CD4-positive, alpha-beta T cell (primary cell): ENCODE measurements around the gene VSNL1. TPM values are rescaled to one million over a fixed set of nuclear protein-coding genes. Genes with fewer than 3 reads are reported as not detected.

Experiments used
- ATAC-seq: fragments of 200-7000 bp; cut with Tn5 transposase; one replicate; pipeline ENCODE4 v1.10.0; 2022; ENCODE audit warnings: mild to moderate bottlenecking; ENCODE audit not compliant: poor library complexity
- CTCF ChIA-PET: fragments of 350-600 bp; sonication (Branson Sonifier 250); formaldehyde crosslinking; loops from one replicate; lab custom pipeline; 2021; ENCODE audit warnings: antibody characterized with exemption, inconsistent platforms; lab: Charles Lee
- POLR2A ChIA-PET: fragments of 350-600 bp; sonication (Branson Sonifier 250); formaldehyde crosslinking; loops from one replicate; lab custom pipeline; 2021; ENCODE audit warnings: antibody characterized with exemption, inconsistent platforms; lab: Charles Lee
- DNase-seq, 14 experiments: peaks; one replicate each; pipeline ENCODE4 v3.0.0-alpha.2; 2013 to 2020; ENCODE audit warnings: mixed read lengths in 2 of 14
- H3K27ac ChIP-seq, 2 donors: one replicate each; pipeline versions ENCODE4 v1.5.1 to v1.7.0; 2013; ENCODE audit warnings: low read length in 2 of 2, low read depth in 1 of 2, mild to moderate bottlenecking in 1 of 2
- H3K27me3 ChIP-seq, 2 experiments: 1 replicate in 1 of 2; 2 replicates in 1 of 2; pipeline versions ENCODE4 v1.6.1 to v1.7.0; 2013; ENCODE audit warnings: low read length in 2 of 2, control low read depth in 1 of 2, mild to moderate bottlenecking in 1 of 2, moderate library complexity in 1 of 2; ENCODE audit not compliant: insufficient read depth in 2 of 2, control insufficient read depth in 1 of 2
- H3K36me3 ChIP-seq: one replicate; pipeline ENCODE4 v1.6.1; 2013; ENCODE audit warnings: low read length, control low read depth; ENCODE audit not compliant: insufficient read depth
- H3K4me1 ChIP-seq: one replicate; pipeline ENCODE4 v1.6.1; 2013; ENCODE audit warnings: low read length, control low read depth; ENCODE audit not compliant: insufficient read depth
- H3K4me3 ChIP-seq: one replicate; pipeline ENCODE4 v1.5.1; 2013; ENCODE audit warnings: mild to moderate bottlenecking, low read length, moderate library complexity
- H3K9me3 ChIP-seq, 2 experiments: 1 replicate in 1 of 2; 2 replicates in 1 of 2; pipeline versions ENCODE4 v1.6.1 to v1.7.0; 2013; ENCODE audit warnings: low read length in 2 of 2, mild to moderate bottlenecking in 2 of 2, control low read depth in 1 of 2, moderate library complexity in 1 of 2; ENCODE audit not compliant: control insufficient read depth in 1 of 2, insufficient read depth in 1 of 2
- H3K27ac Mint-ChIP-seq: one replicate; pipeline ENCODE4 v1.8.0; 2020; ENCODE audit warnings: mixed read lengths
- H3K27me3 Mint-ChIP-seq: one replicate; pipeline ENCODE4 v1.8.0; 2021; ENCODE audit warnings: mixed read lengths
- H3K36me3 Mint-ChIP-seq: one replicate; pipeline ENCODE4 v1.8.0; 2021; ENCODE audit warnings: low read depth, mixed read lengths
- H3K4me1 Mint-ChIP-seq: one replicate; pipeline ENCODE4 v1.8.0; 2021; ENCODE audit warnings: low read depth, mixed read lengths
- H3K4me3 Mint-ChIP-seq: one replicate; pipeline ENCODE4 v1.8.0; 2020; ENCODE audit warnings: mild to moderate bottlenecking, mixed read lengths
- H3K9me3 Mint-ChIP-seq: one replicate; pipeline ENCODE4 v1.8.0; 2020; ENCODE audit warnings: mixed read lengths
- intact Hi-C, 2 experiments: fragments of 100-400 bp; cut with DNase I in 1 of 2; cut with micrococcal nuclease in 1 of 2; formaldehyde crosslinking; loops; one replicate each; pipeline versions ENCODE4 v1.15.1 to v1.9.0; 2023 to 2025; cut with DNase I, micrococcal nuclease
- total RNA-seq, 174 experiments: library from RNA in 2 of 174; stranded (reverse) in 2 of 174; gene quantifications; one replicate each; pipeline ENCODE4 v1.2.3 and lab custom pipeline; 2021 to 2026
- TF ChIP-seq, protein P1 (sequence below): fragments of 200-600 bp; IDR thresholded peaks from one replicate; pipeline ENCODE4 v1.8.0; 2022; ENCODE audit warnings: antibody characterized with exemption, mild to moderate bottlenecking

Gene VSNL1
- total RNA-seq, 2 experiments from 2014 or later = not detected

DNA sequence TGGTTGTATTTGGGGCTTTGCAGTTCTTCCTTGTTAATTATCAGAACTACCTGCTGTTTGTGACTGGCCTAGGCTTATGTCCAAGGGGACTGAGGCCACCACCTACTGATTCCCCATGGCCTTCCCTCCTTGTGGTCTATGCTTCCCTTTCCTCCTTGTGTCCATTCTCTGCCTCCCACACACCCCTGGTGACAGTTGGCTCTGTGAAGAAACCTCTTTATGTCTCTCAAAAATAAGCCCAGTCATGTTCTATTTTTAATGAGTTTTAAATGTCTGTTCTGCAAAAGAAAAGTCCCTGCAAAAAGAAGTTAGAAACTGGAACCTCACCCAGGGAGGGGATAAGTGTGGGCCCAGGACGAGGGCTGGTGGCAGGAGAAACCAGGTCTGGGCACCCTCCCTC lies 108.1 kb downstream of the VSNL1 start:
- no peak overlapping the region for H3K4me3 ChIP-seq
- Mint-ChIP-seq H3K4me3 (no peak overlapping the region), H3K4me1 (no peaks in the 10 kb centered on the region), H3K27ac (no peak overlapping the region), H3K9me3 (no peaks in the 10 kb centered on the region), H3K36me3 (no peaks in the 10 kb centered on the region), H3K27me3 (no peaks in the 10 kb centered on the region)
- no peaks in the 10 kb centered on the region for H3K4me1 ChIP-seq
- ATAC-seq (no peak), DNase-seq (no peak)
- ChIA-PET CTCF (no interaction called here), POLR2A (no interaction called here)
- intact Hi-C loops = loop anchor here in 1 of 2 experiments (10.0 kb wide), 1 partner anchor 526 kb away; no protein-coding TSS in a partner anchor
- H3K27ac ChIP-seq = no peak overlapping the region
- no peaks in the 10 kb centered on the region for H3K36me3 ChIP-seq
- TF ChIP-seq, protein P1, sequence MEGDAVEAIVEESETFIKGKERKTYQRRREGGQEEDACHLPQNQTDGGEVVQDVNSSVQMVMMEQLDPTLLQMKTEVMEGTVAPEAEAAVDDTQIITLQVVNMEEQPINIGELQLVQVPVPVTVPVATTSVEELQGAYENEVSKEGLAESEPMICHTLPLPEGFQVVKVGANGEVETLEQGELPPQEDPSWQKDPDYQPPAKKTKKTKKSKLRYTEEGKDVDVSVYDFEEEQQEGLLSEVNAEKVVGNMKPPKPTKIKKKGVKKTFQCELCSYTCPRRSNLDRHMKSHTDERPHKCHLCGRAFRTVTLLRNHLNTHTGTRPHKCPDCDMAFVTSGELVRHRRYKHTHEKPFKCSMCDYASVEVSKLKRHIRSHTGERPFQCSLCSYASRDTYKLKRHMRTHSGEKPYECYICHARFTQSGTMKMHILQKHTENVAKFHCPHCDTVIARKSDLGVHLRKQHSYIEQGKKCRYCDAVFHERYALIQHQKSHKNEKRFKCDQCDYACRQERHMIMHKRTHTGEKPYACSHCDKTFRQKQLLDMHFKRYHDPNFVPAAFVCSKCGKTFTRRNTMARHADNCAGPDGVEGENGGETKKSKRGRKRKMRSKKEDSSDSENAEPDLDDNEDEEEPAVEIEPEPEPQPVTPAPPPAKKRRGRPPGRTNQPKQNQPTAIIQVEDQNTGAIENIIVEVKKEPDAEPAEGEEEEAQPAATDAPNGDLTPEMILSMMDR = no peak
- no peaks in the 10 kb centered on the region for H3K27me3 ChIP-seq
- H3K9me3 ChIP-seq = no peaks in the 10 kb centered on the region

DNA sequence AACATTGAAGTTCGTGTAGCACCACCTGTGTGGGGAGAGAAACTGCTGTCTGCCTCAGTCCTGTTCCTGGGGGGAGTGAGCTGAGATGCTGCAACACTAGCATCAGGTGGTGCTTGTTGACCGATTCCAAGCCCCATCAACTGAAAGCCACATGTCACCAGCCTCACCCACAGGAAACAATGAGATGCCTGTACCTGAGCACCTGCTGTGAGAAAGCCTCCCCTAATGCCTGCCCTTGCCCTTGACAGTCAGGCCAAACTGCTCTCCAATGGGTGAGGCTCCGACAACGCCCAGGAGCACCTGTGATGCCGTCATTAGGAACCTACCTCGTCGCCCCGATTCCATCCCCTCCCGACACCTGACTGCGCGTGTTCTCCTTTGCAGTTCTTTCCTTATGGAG lies 108.5 kb downstream of the VSNL1 start:
- POLR2A ChIA-PET = no interaction called here
- Mint-ChIP-seq H3K4me1 (no peaks in the 10 kb centered on the region), H3K4me3 (no peak overlapping the region), H3K27ac (no peak overlapping the region), H3K27me3 (no peaks in the 10 kb centered on the region), H3K9me3 (no peaks in the 10 kb centered on the region), H3K36me3 (no peaks in the 10 kb centered on the region)
- CTCF ChIA-PET = no interaction called here
- ATAC-seq = no peak
- H3K36me3 ChIP-seq = no peaks in the 10 kb centered on the region
- no peaks in the 10 kb centered on the region for H3K27me3 ChIP-seq
- intact Hi-C loops = loop anchor here in 1 of 2 experiments (10.0 kb wide), 1 partner anchor 526 kb away; no protein-coding TSS in a partner anchor
- TF ChIP-seq, protein P1 = no peak
- H3K9me3 ChIP-seq = no peaks in the 10 kb centered on the region
- no peaks in the 10 kb centered on the region for H3K4me1 ChIP-seq
- DNase-seq = no peak
- no peak overlapping the region for H3K4me3 ChIP-seq
- no peak overlapping the region for H3K27ac ChIP-seq

DNA sequence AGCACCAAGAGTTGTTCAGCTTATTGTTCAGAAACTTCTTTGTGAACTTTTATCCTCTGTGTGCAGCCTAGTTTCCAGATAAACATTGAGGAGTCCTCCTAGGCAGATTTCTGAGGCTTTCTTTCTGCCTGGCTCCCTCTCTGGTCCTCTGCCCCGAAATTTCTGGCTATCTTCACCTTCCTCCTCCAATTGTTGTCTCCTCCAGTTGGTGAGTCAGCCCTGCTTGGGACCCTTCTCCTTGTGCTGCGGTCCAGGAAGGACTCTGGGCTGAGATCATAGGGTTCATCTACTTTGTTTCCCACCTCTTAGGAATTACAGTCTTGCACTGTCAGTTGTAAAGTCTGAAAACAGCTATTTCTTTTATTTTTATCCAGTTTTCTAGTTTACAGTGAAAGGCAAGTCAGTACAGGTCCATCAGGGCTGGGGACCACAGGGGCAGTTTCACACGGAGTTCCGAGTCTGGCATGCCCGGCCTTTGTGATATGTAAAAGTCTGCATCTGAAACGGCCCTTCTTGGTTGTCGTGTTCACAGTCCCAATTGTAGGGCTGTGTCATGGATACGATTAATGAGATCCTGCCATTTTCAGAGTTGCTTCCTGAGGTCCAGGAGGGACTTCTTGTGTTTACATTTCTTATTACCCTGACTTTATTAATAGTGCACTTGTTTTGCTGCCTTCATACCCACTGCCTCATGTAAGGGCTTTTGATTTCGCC lies 112.3 kb downstream of the VSNL1 start:
- no peaks in the 10 kb centered on the region for H3K4me1 Mint-ChIP-seq

More for the DNA sequence above, 112.3 kb downstream of the VSNL1 start:
- no peak overlapping the region for H3K27ac ChIP-seq
- ATAC-seq (no peak), DNase-seq (no peak)
- CTCF ChIA-PET = no interaction called here
- intact Hi-C loops = no loop called here
- no peaks in the 10 kb centered on the region for H3K9me3 Mint-ChIP-seq
- no peaks in the 10 kb centered on the region for H3K36me3 Mint-ChIP-seq
- no peak overlapping the region for H3K27ac Mint-ChIP-seq
- TF ChIP-seq, protein P1 = no peak
- H3K4me3 ChIP-seq = no peak overlapping the region
- POLR2A ChIA-PET = no interaction called here
- H3K9me3 ChIP-seq = no peaks in the 10 kb centered on the region
- H3K27me3 ChIP-seq = no peaks in the 10 kb centered on the region
- no peaks in the 10 kb centered on the region for H3K4me1 ChIP-seq
- no peaks in the 10 kb centered on the region for H3K36me3 ChIP-seq
- no peak overlapping the region for H3K4me3 Mint-ChIP-seq
- H3K27me3 Mint-ChIP-seq = no peaks in the 10 kb centered on the region
